ENCODE data around the gene SERPINB6.
"Not testable (repeated sequence)": the region's sequence is repeated elsewhere in the genome, so short reads cannot be mapped to it uniquely, and the experiment has no call there.

- not testable (repeated sequence) for TF ChIP-seq CTCF (IDR thresholded peaks at IDR 0.05 in 8 of 11, conservative IDR thresholded peaks at IDR 0.05 in 3 of 11); POLR2A (IDR thresholded peaks at IDR 0.05)
Measured at GRCh38 chr6:2932911-2933310, 38.5 kb downstream of the SERPINB6 start.
